GM23338 (cell line): ENCODE data around the gene CA12. TPM values are rescaled to one million over a fixed set of nuclear protein-coding genes. Genes with fewer than 3 reads are reported as not detected.

Experiments used
- ATAC-seq: fragments of 200-7000 bp; cut with Tn5 transposase; 3 replicates; pipeline ENCODE4 v1.9.1; 2020
- DNase-seq: peaks from one replicate; pipeline ENCODE4 v3.0.0-alpha.2; 2015; ENCODE audit warnings: low spot score
- H2AFZ ChIP-seq: fragments of 200-600 bp; sonication (generic); 2 replicates; pipeline ENCODE4 v1.8.0; 2016; ENCODE audit warnings: antibody characterized with exemption, mild to moderate bottlenecking, moderate library complexity
- H3F3A ChIP-seq: fragments of 200-600 bp; sonication (generic); replicated peaks from 2 replicates; pipeline ENCODE4 v1.8.0; 2017; ENCODE audit warnings: antibody characterized with exemption, mixed run types, low read depth
- H3K27ac ChIP-seq: fragments of 200-600 bp; sonication (generic); 2 replicates; pipeline ENCODE4 v1.6.1; 2016; ENCODE audit warnings: low read depth
- H3K27me3 ChIP-seq: fragments of 200-600 bp; sonication (generic); 2 replicates; pipeline ENCODE4 v1.8.0; 2016; ENCODE audit warnings: mild to moderate bottlenecking, mixed run types, moderate library complexity; ENCODE audit not compliant: insufficient read depth
- H3K36me3 ChIP-seq: fragments of 200-600 bp; sonication (generic); 2 replicates; pipeline ENCODE4 v1.8.0; 2016; ENCODE audit warnings: mild to moderate bottlenecking; ENCODE audit not compliant: insufficient read depth
- H3K4me1 ChIP-seq: fragments of 200-600 bp; sonication (generic); 2 replicates; pipeline ENCODE4 v1.8.0; 2016; ENCODE audit warnings: mild to moderate bottlenecking, moderate library complexity; ENCODE audit not compliant: insufficient read depth
- H3K4me2 ChIP-seq: fragments of 200-600 bp; sonication (generic); 2 replicates; pipeline ENCODE4 v1.7.1; 2017; ENCODE audit warnings: mixed run types
- H3K4me3 ChIP-seq: fragments of 200-600 bp; sonication (generic); 2 replicates; pipeline ENCODE4 v1.6.1; 2016; ENCODE audit warnings: mixed run types
- H3K79me2 ChIP-seq: fragments of 200-600 bp; sonication (generic); replicated peaks from 2 replicates; pipeline ENCODE4 v1.8.0; 2017; ENCODE audit warnings: mild to moderate bottlenecking; ENCODE audit not compliant: insufficient read depth
- H3K9me2 ChIP-seq: fragments of 200-600 bp; sonication (generic); 2 replicates; pipeline ENCODE4 v1.8.0; 2017; ENCODE audit not compliant: insufficient read depth
- H4K20me1 ChIP-seq: fragments of 200-600 bp; sonication (generic); replicated peaks from 2 replicates; pipeline ENCODE4 v1.8.0; 2017; ENCODE audit warnings: mild to moderate bottlenecking; ENCODE audit not compliant: insufficient read depth
- H3K27ac Mint-ChIP-seq: 2 replicates; pipeline ENCODE4 v1.8.0; 2020; ENCODE audit warnings: inconsistent platforms, mild to moderate bottlenecking, moderate library complexity, mixed read lengths
- H3K27me3 Mint-ChIP-seq: 3 replicates; pipeline ENCODE4 v1.8.0; 2022; ENCODE audit warnings: low read depth, mild to moderate bottlenecking, moderate library complexity, mixed read lengths, inconsistent platforms; ENCODE audit not compliant: insufficient read depth, poor library complexity
- H3K36me3 Mint-ChIP-seq: 3 replicates; pipeline ENCODE4 v1.8.0; 2021; ENCODE audit warnings: low read depth, mild to moderate bottlenecking, inconsistent platforms, moderate library complexity, mixed read lengths
- H3K4me1 Mint-ChIP-seq: 3 replicates; pipeline ENCODE4 v1.8.0; 2020; ENCODE audit warnings: mild to moderate bottlenecking, inconsistent platforms, mixed read lengths
- H3K4me3 Mint-ChIP-seq: 3 replicates; pipeline ENCODE4 v1.8.0; 2021; ENCODE audit warnings: moderate library complexity, mild to moderate bottlenecking, inconsistent platforms, mixed read lengths
- H3K9me3 Mint-ChIP-seq: 3 replicates; pipeline ENCODE4 v1.8.0; 2020; ENCODE audit warnings: moderate library complexity, mild to moderate bottlenecking, inconsistent platforms, mixed read lengths
- ETS1 ChIP-seq: IDR thresholded peaks from 2 replicates; pipeline ENCODE4 v1.6.1; 2016; ENCODE audit warnings: antibody characterized with exemption
- EZH2phosphoT487 ChIP-seq: fragments of 200-600 bp; sonication (generic); IDR thresholded peaks from one replicate; pipeline ENCODE4 v1.8.1; 2018; ENCODE audit warnings: antibody characterized with exemption; ENCODE audit not compliant: unreplicated experiment
- JUNB ChIP-seq: IDR thresholded peaks from one replicate; pipeline ENCODE4 v1.6.1; 2016; ENCODE audit warnings: antibody characterized with exemption; ENCODE audit not compliant: unreplicated experiment
- NANOG ChIP-seq: IDR thresholded peaks from 2 replicates; pipeline ENCODE4 v1.6.1; 2016; ENCODE audit warnings: antibody characterized with exemption, borderline replicate concordance
- POLR2AphosphoS5 ChIP-seq: IDR thresholded peaks from 2 replicates; pipeline ENCODE4 v1.6.1; 2016; ENCODE audit warnings: antibody characterized with exemption, low read depth
- REST ChIP-seq: IDR thresholded peaks from one replicate; pipeline ENCODE4 v1.6.1; 2018; ENCODE audit warnings: antibody characterized with exemption; ENCODE audit not compliant: unreplicated experiment
- STAT1 ChIP-seq: IDR thresholded peaks from one replicate; pipeline ENCODE4 v1.6.1; 2016; ENCODE audit warnings: antibody characterized with exemption; ENCODE audit not compliant: unreplicated experiment
- ZNF114 ChIP-seq: fragments of 250-450 bp; sonication (Bioruptor Pico); IDR thresholded peaks from 2 replicates; pipeline ENCODE4 v1.5.0; 2020; ENCODE audit warnings: mild to moderate bottlenecking, moderate library complexity
- ZNF331 ChIP-seq: fragments of 250-450 bp; sonication (Bioruptor Pico); IDR thresholded peaks from 2 replicates; pipeline ENCODE4 v1.5.0; 2020; ENCODE audit warnings: low read depth, mild to moderate bottlenecking, moderate library complexity
- polyA plus RNA-seq: library from polyadenylated mRNA; unstranded; fragments of >200 nt; fragmentation: Nextera tagmentation; extraction: Ambion mirVana; gene quantifications from 2 replicates; pipeline ENCODE4 v1.2.1, GENCODE V29; 2016
- total RNA-seq: library from RNA; depleted of rRNA; stranded (reverse); fragments of >200 nt; shearing (Covaris generic); gene quantifications from 2 replicates; pipeline ENCODE4 v1.2.3, GENCODE V29; 2014
- TF ChIP-seq, protein P1 (sequence below): fragments of 250-450 bp; sonication (Bioruptor Pico); IDR thresholded peaks from 2 replicates; pipeline ENCODE4 v1.5.0; 2020; ENCODE audit warnings: mild to moderate bottlenecking, moderate library complexity

Gene CA12
- total and polyA plus RNA-seq, 2 experiments from 2014 or later = 2.9 to 5.2 TPM

- no peak for TF ChIP-seq REST
- no peak for TF ChIP-seq ZNF114
- no peak for TF ChIP-seq ZNF331 (CRISPR knock-in tag)
- no peak for TF ChIP-seq ETS1
- TF ChIP-seq JUNB = no peak
These were observed 9.5 kb downstream of the CA12 start (continued) for GRCh38 chr15:63372018-63372705.

DNA sequence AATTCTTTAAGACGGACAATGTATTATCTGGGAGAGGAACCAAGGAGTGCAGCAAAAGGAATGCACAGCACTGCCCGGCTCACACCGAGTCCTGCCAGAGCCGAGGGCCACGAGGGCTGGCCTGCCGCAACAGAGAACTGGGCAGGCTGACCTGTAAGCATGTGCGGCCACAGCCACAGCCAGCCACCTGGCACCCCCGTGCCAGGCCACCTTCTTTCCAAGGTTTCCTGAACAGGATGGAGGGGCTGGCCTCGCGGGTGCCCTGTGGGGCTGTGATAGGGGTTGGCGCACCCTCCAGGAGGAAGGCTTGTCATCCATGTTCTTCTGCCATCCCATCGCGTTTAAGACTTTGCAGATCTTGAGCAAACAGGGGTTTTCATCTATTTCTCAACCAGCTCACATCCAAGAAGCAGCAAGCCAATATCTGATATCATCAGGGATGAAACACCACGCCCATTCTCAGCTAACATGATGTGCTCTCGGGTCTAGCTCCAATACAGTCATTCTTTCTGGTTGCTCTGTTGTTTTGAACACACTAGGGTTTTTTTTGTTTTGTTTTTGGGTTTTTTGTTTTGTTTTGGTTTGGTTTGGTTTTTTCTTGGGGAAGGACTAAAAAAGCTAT lies 10.2 kb downstream of the CA12 start:
- H3K36me3 Mint-ChIP-seq = no peaks in the 10 kb centered on the region
- peak; percentile 17; the same call in 2 of the 3 replicates for ATAC-seq
- DNase-seq = no peak
- Histone ChIP-seq H4K20me1 (no peaks in the 10 kb centered on the region), H2AFZ (no peak overlapping the region), H3K36me3 (no peaks in the 10 kb centered on the region), H3K4me3 (no peak overlapping the region), H3K27me3 (no peaks in the 10 kb centered on the region), H3K4me1 (peaks cover 17% of the 10 kb centered on the region; the same call in 1 of the 2 replicates), H3F3A (no peaks in the 10 kb centered on the region), H3K4me2 (no peak overlapping the region), H3K9me2 (no peaks in the 10 kb centered on the region), H3K27ac (no peak overlapping the region), H3K79me2 (no peaks in the 10 kb centered on the region)
- no peak overlapping the region for H3K27ac Mint-ChIP-seq
- no peaks in the 10 kb centered on the region for H3K9me3 Mint-ChIP-seq
- peaks cover 25% of the 10 kb centered on the region for H3K4me1 Mint-ChIP-seq
- no peak overlapping the region for H3K4me3 Mint-ChIP-seq
- H3K27me3 Mint-ChIP-seq = peaks cover 4% of the 10 kb centered on the region
- TF ChIP-seq STAT1 = no peak
- TF ChIP-seq ZNF114 = no peak
- TF ChIP-seq, protein P1, sequence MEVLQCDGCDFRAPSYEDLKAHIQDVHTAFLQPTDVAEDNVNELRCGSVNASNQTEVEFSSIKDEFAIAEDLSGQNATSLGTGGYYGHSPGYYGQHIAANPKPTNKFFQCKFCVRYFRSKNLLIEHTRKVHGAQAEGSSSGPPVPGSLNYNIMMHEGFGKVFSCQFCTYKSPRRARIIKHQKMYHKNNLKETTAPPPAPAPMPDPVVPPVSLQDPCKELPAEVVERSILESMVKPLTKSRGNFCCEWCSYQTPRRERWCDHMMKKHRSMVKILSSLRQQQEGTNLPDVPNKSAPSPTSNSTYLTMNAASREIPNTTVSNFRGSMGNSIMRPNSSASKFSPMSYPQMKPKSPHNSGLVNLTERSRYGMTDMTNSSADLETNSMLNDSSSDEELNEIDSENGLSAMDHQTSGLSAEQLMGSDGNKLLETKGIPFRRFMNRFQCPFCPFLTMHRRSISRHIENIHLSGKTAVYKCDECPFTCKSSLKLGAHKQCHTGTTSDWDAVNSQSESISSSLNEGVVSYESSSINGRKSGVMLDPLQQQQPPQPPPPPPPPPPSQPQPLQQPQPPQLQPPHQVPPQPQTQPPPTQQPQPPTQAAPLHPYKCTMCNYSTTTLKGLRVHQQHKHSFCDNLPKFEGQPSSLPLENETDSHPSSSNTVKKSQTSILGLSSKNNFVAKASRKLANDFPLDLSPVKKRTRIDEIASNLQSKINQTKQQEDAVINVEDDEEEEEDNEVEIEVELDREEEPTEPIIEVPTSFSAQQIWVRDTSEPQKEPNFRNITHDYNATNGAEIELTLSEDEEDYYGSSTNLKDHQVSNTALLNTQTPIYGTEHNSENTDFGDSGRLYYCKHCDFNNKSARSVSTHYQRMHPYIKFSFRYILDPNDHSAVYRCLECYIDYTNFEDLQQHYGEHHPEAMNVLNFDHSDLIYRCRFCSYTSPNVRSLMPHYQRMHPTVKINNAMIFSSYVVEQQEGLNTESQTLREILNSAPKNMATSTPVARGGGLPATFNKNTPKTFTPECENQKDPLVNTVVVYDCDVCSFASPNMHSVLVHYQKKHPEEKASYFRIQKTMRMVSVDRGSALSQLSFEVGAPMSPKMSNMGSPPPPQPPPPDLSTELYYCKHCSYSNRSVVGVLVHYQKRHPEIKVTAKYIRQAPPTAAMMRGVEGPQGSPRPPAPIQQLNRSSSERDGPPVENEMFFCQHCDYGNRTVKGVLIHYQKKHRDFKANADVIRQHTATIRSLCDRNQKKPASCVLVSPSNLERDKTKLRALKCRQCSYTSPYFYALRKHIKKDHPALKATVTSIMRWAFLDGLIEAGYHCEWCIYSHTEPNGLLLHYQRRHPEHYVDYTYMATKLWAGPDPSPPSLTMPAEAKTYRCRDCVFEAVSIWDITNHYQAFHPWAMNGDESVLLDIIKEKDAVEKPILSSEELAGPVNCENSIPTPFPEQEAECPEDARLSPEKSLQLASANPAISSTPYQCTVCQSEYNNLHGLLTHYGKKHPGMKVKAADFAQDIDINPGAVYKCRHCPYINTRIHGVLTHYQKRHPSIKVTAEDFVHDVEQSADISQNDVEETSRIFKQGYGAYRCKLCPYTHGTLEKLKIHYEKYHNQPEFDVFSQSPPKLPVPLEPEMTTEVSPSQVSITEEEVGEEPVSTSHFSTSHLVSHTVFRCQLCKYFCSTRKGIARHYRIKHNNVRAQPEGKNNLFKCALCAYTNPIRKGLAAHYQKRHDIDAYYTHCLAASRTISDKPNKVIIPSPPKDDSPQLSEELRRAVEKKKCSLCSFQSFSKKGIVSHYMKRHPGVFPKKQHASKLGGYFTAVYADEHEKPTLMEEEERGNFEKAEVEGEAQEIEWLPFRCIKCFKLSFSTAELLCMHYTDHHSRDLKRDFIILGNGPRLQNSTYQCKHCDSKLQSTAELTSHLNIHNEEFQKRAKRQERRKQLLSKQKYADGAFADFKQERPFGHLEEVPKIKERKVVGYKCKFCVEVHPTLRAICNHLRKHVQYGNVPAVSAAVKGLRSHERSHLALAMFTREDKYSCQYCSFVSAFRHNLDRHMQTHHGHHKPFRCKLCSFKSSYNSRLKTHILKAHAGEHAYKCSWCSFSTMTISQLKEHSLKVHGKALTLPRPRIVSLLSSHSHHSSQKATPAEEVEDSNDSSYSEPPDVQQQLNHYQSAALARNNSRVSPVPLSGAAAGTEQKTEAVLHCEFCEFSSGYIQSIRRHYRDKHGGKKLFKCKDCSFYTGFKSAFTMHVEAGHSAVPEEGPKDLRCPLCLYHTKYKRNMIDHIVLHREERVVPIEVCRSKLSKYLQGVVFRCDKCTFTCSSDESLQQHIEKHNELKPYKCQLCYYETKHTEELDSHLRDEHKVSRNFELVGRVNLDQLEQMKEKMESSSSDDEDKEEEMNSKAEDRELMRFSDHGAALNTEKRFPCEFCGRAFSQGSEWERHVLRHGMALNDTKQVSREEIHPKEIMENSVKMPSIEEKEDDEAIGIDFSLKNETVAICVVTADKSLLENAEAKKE (CRISPR knock-in tag) = no peak
- no peak for TF ChIP-seq ZNF331 (CRISPR knock-in tag)
- TF ChIP-seq EZH2phosphoT487 = no peak
- TF ChIP-seq POLR2AphosphoS5 = no peak
- no peak for TF ChIP-seq NANOG
